Liver (tissue), 9 donors: ENCODE measurements around the gene STK25. TPM values are rescaled to one million over a fixed set of nuclear protein-coding genes. Genes with fewer than 3 reads are reported as not detected.

ENCODE experiments used
- DNase-seq: peaks from one replicate; pipeline ENCODE4 v3.0.0-alpha.2; 2017; ENCODE audit warnings: low spot score
- H3K27ac ChIP-seq, 2 donors: one replicate each; pipeline ENCODE4 v1.7.0; 2013; ENCODE audit warnings: inconsistent platforms in 2 of 2, low read length in 2 of 2, control low read depth in 1 of 2, low read depth in 1 of 2, mild to moderate bottlenecking in 1 of 2
- H3K27me3 ChIP-seq, 4 donors: one replicate each; pipeline versions ENCODE4 v1.6.1 to v1.7.0; 2013; ENCODE audit warnings: low read length in 3 of 4, inconsistent platforms in 1 of 4, mild to moderate bottlenecking in 1 of 4, moderate library complexity in 1 of 4; ENCODE audit not compliant: control insufficient read depth in 4 of 4, insufficient read depth in 4 of 4
- H3K36me3 ChIP-seq, 4 donors: one replicate each; pipeline versions ENCODE4 v1.6.1 to v1.7.0; 2013; ENCODE audit warnings: low read length in 3 of 4, mild to moderate bottlenecking in 3 of 4, low read depth in 1 of 4, moderate library complexity in 1 of 4; ENCODE audit not compliant: control insufficient read depth in 4 of 4, insufficient read depth in 3 of 4
- H3K4me1 ChIP-seq, 4 donors: one replicate each; pipeline versions ENCODE4 v1.6.1 to v1.7.0; 2013; ENCODE audit warnings: low read length in 3 of 4, mild to moderate bottlenecking in 3 of 4, moderate library complexity in 1 of 4; ENCODE audit not compliant: control insufficient read depth in 4 of 4, insufficient read depth in 4 of 4
- H3K4me3 ChIP-seq, 3 donors: one replicate each; pipeline versions ENCODE4 v1.6.1 to v1.7.0; 2013; ENCODE audit warnings: low read length in 3 of 3, control low read depth in 1 of 3, low read depth in 1 of 3, mild to moderate bottlenecking in 1 of 3
- H3K9ac ChIP-seq, 2 donors: one replicate each; pipeline ENCODE4 v1.7.0; 2013; ENCODE audit warnings: low read length in 2 of 2, mild to moderate bottlenecking in 2 of 2, moderate library complexity in 2 of 2, control low read depth in 1 of 2, low read depth in 1 of 2
- H3K9me3 ChIP-seq, 4 donors: one replicate each; pipeline versions ENCODE4 v1.6.1 to v1.7.0; 2013; ENCODE audit warnings: low read length in 3 of 4; ENCODE audit not compliant: control insufficient read depth in 4 of 4
- EGR1 ChIP-seq, 2 donors: IDR thresholded peaks; 2 replicates each; pipeline ENCODE4 v1.6.1; 2016 to 2018; ENCODE audit warnings: antibody characterized with exemption in 2 of 2, low read depth in 2 of 2
- FOXA1 ChIP-seq: IDR thresholded peaks from 2 replicates; pipeline ENCODE4 v1.6.1; 2016; ENCODE audit warnings: antibody characterized with exemption
- GABPA ChIP-seq, 2 donors: IDR thresholded peaks in 1 of 2; conservative IDR thresholded peaks in 1 of 2; 2 replicates each; pipeline ENCODE4 v1.6.1; 2016; ENCODE audit warnings: antibody characterized with exemption in 2 of 2, mild to moderate bottlenecking in 1 of 2, moderate library complexity in 1 of 2
- HNF4G ChIP-seq: IDR thresholded peaks from 2 replicates; pipeline ENCODE4 v1.6.1; 2016; ENCODE audit warnings: antibody characterized with exemption
- JUND ChIP-seq, 2 donors: IDR thresholded peaks; 2 replicates each; pipeline ENCODE4 v1.6.1; 2016; ENCODE audit warnings: antibody characterized with exemption in 2 of 2
- RAD21 ChIP-seq, 2 donors: IDR thresholded peaks; 2 replicates each; pipeline ENCODE4 v1.6.1; 2016; ENCODE audit warnings: antibody characterized with exemption in 2 of 2, mild to moderate bottlenecking in 2 of 2
- RXRA ChIP-seq, 2 donors: IDR thresholded peaks; 2 replicates each; pipeline ENCODE4 v1.6.1; 2017 to 2018; ENCODE audit warnings: antibody characterized with exemption in 2 of 2, mild to moderate bottlenecking in 1 of 2
- SP1 ChIP-seq: IDR thresholded peaks from 2 replicates; pipeline ENCODE4 v1.6.1; 2018; ENCODE audit warnings: antibody characterized with exemption, mild to moderate bottlenecking
- TAF1 ChIP-seq: conservative IDR thresholded peaks from 2 replicates; pipeline ENCODE4 v1.6.1; 2016; ENCODE audit warnings: antibody characterized with exemption, mild to moderate bottlenecking
- YY1 ChIP-seq: IDR thresholded peaks from 2 replicates; pipeline ENCODE4 v1.6.1; 2016; ENCODE audit warnings: antibody characterized with exemption, mild to moderate bottlenecking
- ZBTB33 ChIP-seq: IDR thresholded peaks from 2 replicates; pipeline ENCODE4 v1.6.1; 2016; ENCODE audit warnings: antibody characterized with exemption
- WGBS: extraction: QIAGEN DNeasy Blood & Tissue Kit; methylation state at CpG from one replicate; pipeline ENCODE4 v1.1.7; 2013; 5-methylcytosine and 5-hydroxymethylcytosine counted together
- polyA plus RNA-seq, 2 donors: library from polyadenylated mRNA; stranded (reverse) in 1 of 2; unstranded in 1 of 2; fragments of 200-250 nt in 1 of 2; fragments of >200 nt in 1 of 2; fragmentation: Nextera tagmentation in 1 of 2; extraction: Ambion mirVana in 1 of 2; gene quantifications; one replicate each; pipeline versions ENCODE4 v1.2.1 to v1.2.3, GENCODE V29; 2013 to 2015
- total RNA-seq, 2 donors: library from RNA; depleted of rRNA; stranded (reverse); fragments of >200 nt; gene quantifications; one replicate each; pipeline ENCODE4 v1.2.3, GENCODE V29; 2014
- TF ChIP-seq, protein P1 (sequence below): IDR thresholded peaks from 2 replicates; pipeline ENCODE4 v1.6.1; 2016; ENCODE audit warnings: antibody characterized with exemption
- TF ChIP-seq, protein P2 (sequence below): IDR thresholded peaks from 2 replicates; pipeline ENCODE4 v1.6.1; 2016; ENCODE audit warnings: antibody characterized with exemption
- TF ChIP-seq, protein P3 (sequence below): fragments of 150-350 bp; IDR thresholded peaks from 2 replicates; pipeline ENCODE4 v1.5.1; 2017; ENCODE audit warnings: improper control_type of control experiment, low read depth, low read length; ENCODE audit not compliant: missing input control
- donor health status: healthy.
- donor health status: healthy.
- donor health status: healthy.
- donor health status: healthy.
- donor health status: healthy.

Gene STK25
- total RNA-seq (10 to 100 TPM; 70.3 to 85.6 TPM), polyA plus RNA-seq (10 to 100 TPM; 43.4 to 64.3 TPM)

DNA sequence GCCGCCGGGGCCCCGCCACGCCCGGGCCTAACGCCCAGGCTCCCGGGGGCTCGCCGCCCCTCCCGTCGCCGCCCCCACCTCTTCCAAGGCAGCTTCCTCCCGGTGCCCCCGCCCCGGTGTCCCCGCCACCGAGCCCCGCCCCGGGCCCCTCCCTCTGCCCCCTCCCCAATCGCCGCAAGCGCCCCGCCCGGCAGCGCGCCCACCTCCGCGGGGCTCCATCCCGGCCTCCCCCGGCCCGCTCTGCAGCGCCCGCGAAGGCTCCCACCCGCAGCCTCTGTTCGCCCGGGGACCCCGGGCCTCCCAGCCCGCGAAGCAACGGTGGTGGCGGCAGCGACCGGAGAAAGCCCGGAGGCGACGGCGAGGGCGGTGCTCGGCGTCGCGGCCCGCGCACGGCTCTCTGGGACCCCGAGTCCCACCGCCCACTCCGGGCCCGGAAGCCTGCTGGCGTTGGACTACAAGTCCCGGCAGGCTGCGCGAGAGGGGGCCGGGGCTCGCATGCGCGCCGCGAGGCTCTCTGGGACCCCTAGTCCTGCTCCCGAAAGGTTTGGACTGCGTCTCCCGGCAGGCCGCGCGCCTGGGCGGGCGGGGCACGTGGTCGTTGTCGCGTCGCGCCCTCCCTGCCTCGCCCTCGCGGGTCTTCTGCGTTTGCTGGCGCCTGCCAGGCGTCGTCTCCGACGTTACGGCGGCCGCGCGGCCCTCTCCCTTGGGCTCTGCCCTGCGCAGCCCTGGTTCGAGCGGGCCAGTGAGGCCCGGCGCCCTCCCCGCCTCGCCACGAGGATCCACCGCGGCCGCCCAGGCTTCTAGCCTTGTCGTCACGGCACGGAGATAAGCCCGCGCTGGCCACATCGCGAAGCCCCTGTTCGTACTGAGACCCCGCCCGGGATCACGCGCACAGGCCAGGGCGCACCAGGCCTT, at the start of gene STK25:
TSS of gene STK25 (minus strand) at position 345 of the 915 bp plus-strand sequence. CDS start 549 bp downstream, outside the sequence.
- H3K27ac ChIP-seq = peak within 1 kb of the TSS; percentile 55 to 82
- peaks cover 11 to 26% (median 20%) of the 10 kb centered on the region in 4 donors for H3K4me1 ChIP-seq
- peak within 1 kb of the TSS; percentile 86 to 97 (median 88) for H3K4me3 ChIP-seq
- H3K9me3 ChIP-seq = no peaks in the 10 kb centered on the region
- TF ChIP-seq, protein P1, sequence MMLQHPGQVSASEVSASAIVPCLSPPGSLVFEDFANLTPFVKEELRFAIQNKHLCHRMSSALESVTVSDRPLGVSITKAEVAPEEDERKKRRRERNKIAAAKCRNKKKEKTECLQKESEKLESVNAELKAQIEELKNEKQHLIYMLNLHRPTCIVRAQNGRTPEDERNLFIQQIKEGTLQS = no peak
- TF ChIP-seq SP1 = peak; percentile 44
- peak in 1 of 2 donors; percentile 70 for TF ChIP-seq GABPA (IDR thresholded peaks at IDR 0.05 in 1 of 2, conservative IDR thresholded peaks at IDR 0.05 in 1 of 2)
- peak; percentile 21 for TF ChIP-seq YY1
- peak within 1 kb of the TSS; percentile 40 to 85 for H3K9ac ChIP-seq
- no peaks in the 10 kb centered on the region for H3K27me3 ChIP-seq
- WGBS = under 1% methylated on average over 122 of the region's 122 CpGs
- peak; percentile 95 for DNase-seq
- H3K36me3 ChIP-seq = no peaks in the 10 kb centered on the region

DNA sequence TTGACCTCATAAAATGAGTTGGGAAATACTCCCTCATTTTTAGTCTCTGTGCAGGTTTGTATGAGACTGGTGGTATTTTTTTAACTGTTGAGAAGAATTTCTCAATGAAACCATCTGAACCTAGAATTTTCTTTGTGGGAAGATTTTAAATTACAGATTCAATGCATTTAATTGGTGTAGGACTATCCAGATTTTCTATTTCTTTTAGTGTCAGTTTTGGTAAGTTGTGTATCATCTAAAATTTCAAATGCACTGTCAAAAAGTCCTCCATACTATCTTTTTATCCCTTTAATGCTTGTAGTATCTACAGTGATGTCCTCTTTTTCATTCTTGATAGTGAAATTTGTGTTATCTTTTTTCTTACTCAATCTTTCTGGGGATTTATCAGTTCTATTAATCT, 48.4 kb upstream of the STK25 start:
- TF ChIP-seq, protein P2, sequence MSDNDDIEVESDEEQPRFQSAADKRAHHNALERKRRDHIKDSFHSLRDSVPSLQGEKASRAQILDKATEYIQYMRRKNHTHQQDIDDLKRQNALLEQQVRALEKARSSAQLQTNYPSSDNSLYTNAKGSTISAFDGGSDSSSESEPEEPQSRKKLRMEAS = no peak
- TF ChIP-seq JUND (IDR thresholded peaks at IDR 0.05) (no peak), RXRA (IDR thresholded peaks at IDR 0.05) (no peak), GABPA (IDR thresholded peaks at IDR 0.05 in 1 of 2, conservative IDR thresholded peaks at IDR 0.05 in 1 of 2) (no peak), FOXA1 (no peak), ZBTB33 (no peak), EGR1 (IDR thresholded peaks at IDR 0.05; ENCODE audit: low read depth in 2 of 2) (no peak), HNF4G (no peak), SP1 (no peak), YY1 (no peak), TAF1 (no peak), RAD21 (IDR thresholded peaks at IDR 0.05) (no peak)
- TF ChIP-seq, protein P1 = no peak
- TF ChIP-seq, protein P3, sequence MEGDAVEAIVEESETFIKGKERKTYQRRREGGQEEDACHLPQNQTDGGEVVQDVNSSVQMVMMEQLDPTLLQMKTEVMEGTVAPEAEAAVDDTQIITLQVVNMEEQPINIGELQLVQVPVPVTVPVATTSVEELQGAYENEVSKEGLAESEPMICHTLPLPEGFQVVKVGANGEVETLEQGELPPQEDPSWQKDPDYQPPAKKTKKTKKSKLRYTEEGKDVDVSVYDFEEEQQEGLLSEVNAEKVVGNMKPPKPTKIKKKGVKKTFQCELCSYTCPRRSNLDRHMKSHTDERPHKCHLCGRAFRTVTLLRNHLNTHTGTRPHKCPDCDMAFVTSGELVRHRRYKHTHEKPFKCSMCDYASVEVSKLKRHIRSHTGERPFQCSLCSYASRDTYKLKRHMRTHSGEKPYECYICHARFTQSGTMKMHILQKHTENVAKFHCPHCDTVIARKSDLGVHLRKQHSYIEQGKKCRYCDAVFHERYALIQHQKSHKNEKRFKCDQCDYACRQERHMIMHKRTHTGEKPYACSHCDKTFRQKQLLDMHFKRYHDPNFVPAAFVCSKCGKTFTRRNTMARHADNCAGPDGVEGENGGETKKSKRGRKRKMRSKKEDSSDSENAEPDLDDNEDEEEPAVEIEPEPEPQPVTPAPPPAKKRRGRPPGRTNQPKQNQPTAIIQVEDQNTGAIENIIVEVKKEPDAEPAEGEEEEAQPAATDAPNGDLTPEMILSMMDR = no peak
- no peak for DNase-seq
- H3K9me3 ChIP-seq = no peaks in the 10 kb centered on the region
- H3K36me3 ChIP-seq = no peaks in the 10 kb centered on the region
- H3K4me3 ChIP-seq = no peak overlapping the region
- H3K9ac ChIP-seq = no peak overlapping the region
- peaks cover 7 to 36% (median 27%) of the 10 kb centered on the region in 4 donors for H3K4me1 ChIP-seq
- H3K27me3 ChIP-seq = no peaks in the 10 kb centered on the region
- no peak overlapping the region for H3K27ac ChIP-seq
